GM10847 (cell line): Measurements from ENCODE around the gene DPP3.

Experiments
- POLR2A ChIP-seq: IDR thresholded peaks from 2 replicates; pipeline ENCODE4 v1.6.1; 2011; ENCODE audit not compliant: insufficient read length; ENCODE audit errors: extremely low read depth

DPP3 gene

GRCh38 chr11:66476173-66476840 is 3.9 kb upstream of the DPP3 start:
- TF ChIP-seq POLR2A, result no peak

- TF ChIP-seq POLR2A, result no peak
Measured at GRCh38 chr11:66476841-66477251, 3.4 kb upstream of the DPP3 start.

- TF ChIP-seq POLR2A, result no peak
Measured at GRCh38 chr11:66477263-66478201, 2.7 kb upstream of the DPP3 start.

GRCh38 chr11:66478729-66479393 is 1.4 kb upstream of the DPP3 start:
- no peak for TF ChIP-seq POLR2A

- TF ChIP-seq POLR2A, result no peak
Measured at GRCh38 chr11:66479394-66480116, 679 bp upstream of the DPP3 start.

GRCh38 chr11:66484806-66485380 is 4.7 kb downstream of the DPP3 start:
- TF ChIP-seq POLR2A, result no peak

- no peak for TF ChIP-seq POLR2A
Measured at GRCh38 chr11:66488957-66489356, 8.7 kb downstream of the DPP3 start.

- no peak for TF ChIP-seq POLR2A
Measured at GRCh38 chr11:66489636-66490035, 9.4 kb downstream of the DPP3 start.

GRCh38 chr11:66491315-66491935 is 11.2 kb downstream of the DPP3 start:
- no peak for TF ChIP-seq POLR2A

- no peak for TF ChIP-seq POLR2A
Measured at GRCh38 chr11:66492161-66492865, 12.1 kb downstream of the DPP3 start.

GRCh38 chr11:66493130-66493529 is 12.9 kb downstream of the DPP3 start:
- TF ChIP-seq POLR2A, result no peak

GRCh38 chr11:66494458-66494857 is 14.2 kb downstream of the DPP3 start:
- no peak for TF ChIP-seq POLR2A

- no peak for TF ChIP-seq POLR2A
Measured at GRCh38 chr11:66494935-66495334, 14.7 kb downstream of the DPP3 start.

GRCh38 chr11:66495401-66495854 is 15.2 kb downstream of the DPP3 start:
- TF ChIP-seq POLR2A, result no peak
